HepG2 (cell line): ENCODE measurements around the gene ZC3H4. TPM values are rescaled to one million over a fixed set of nuclear protein-coding genes. Genes with fewer than 3 reads are reported as not detected.
A peak's percentile ranks its signal among the peaks of the same experiment; 100 is the strongest.

Experiments used
- ARID5B ChIP-seq: IDR thresholded peaks from 2 replicates; pipeline ENCODE4 v1.4.0; 2020; ENCODE audit warnings: mild to moderate bottlenecking, missing genetic modification reagents
- ATF6 ChIP-seq: sonication (generic); formaldehyde crosslinking; conservative IDR thresholded peaks from 2 replicates; pipeline ENCODE4 v1.4.0; 2020; ENCODE audit warnings: missing genetic modification reagents
- CSRNP1 ChIP-seq: sonication (generic); formaldehyde crosslinking; IDR thresholded peaks from 2 replicates; pipeline ENCODE4 v1.8.1; 2023; ENCODE audit warnings: mild to moderate bottlenecking, missing genetic modification reagents
- FOXO1 ChIP-seq: sonication (generic); formaldehyde crosslinking; IDR thresholded peaks from 2 replicates; pipeline ENCODE4 v1.4.0; 2020; ENCODE audit warnings: missing genetic modification reagents
- GRHL1 ChIP-seq: sonication (generic); formaldehyde crosslinking; conservative IDR thresholded peaks from 2 replicates; pipeline ENCODE4 v1.8.0; 2022; ENCODE audit warnings: missing genetic modification reagents
- HNRNPLL ChIP-seq: fragments of 200-400 bp; formaldehyde crosslinking; IDR thresholded peaks from 2 replicates; pipeline ENCODE4 v1.6.1; 2017; ENCODE audit warnings: mild to moderate bottlenecking, low read depth, low read length; ENCODE audit not compliant: poor library complexity, severe bottlenecking
- HOXA9 ChIP-seq: sonication (generic); formaldehyde crosslinking; IDR thresholded peaks from 2 replicates; pipeline ENCODE4 v1.8.1; 2022; ENCODE audit warnings: missing genetic modification reagents, mild to moderate bottlenecking, moderate library complexity, borderline replicate concordance
- LCORL ChIP-seq, 2 experiments: fragments of 450-650 bp in 1 of 2; sonication (generic) in 1 of 2; formaldehyde crosslinking in 1 of 2; IDR thresholded peaks; 2 replicates each; pipeline versions ENCODE4 v1.5.0 to v1.6.1; 2017 to 2020; ENCODE audit warnings: antibody characterized with exemption in 1 of 2, missing genetic modification reagents in 1 of 2
- RFXANK ChIP-seq: IDR thresholded peaks from 2 replicates; pipeline ENCODE4 v1.6.1; 2016
- SETDB1 ChIP-seq: sonication (generic); formaldehyde crosslinking; IDR thresholded peaks from 2 replicates; pipeline ENCODE4 v1.5.1; 2020; ENCODE audit warnings: missing genetic modification reagents, mild to moderate bottlenecking, borderline replicate concordance
- SP1 ChIP-seq, 2 experiments: fragments of 450-650 bp in 1 of 2; sonication (generic) in 1 of 2; formaldehyde crosslinking in 1 of 2; IDR thresholded peaks; 2 replicates each; pipeline versions ENCODE4 v1.4.0 to v1.6.1; 2016 to 2020; ENCODE audit warnings: missing genetic modification reagents in 1 of 2
- THAP7 ChIP-seq: sonication (generic); formaldehyde crosslinking; IDR thresholded peaks from 2 replicates; pipeline ENCODE4 v1.8.1; 2023; ENCODE audit warnings: mild to moderate bottlenecking, missing genetic modification reagents
- U2AF2 ChIP-seq: fragments of 200-400 bp; formaldehyde crosslinking; IDR thresholded peaks from 2 replicates; pipeline ENCODE4 v1.6.1; 2017; ENCODE audit warnings: low read depth, mild to moderate bottlenecking, low read length
- ZBTB39 ChIP-seq: sonication (generic); formaldehyde crosslinking; IDR thresholded peaks from 2 replicates; pipeline ENCODE4 v1.5.0; 2020; ENCODE audit warnings: missing genetic modification reagents
- ZNF225 ChIP-seq: sonication (generic); formaldehyde crosslinking; IDR thresholded peaks from 2 replicates; pipeline ENCODE4 v1.4.0; 2020; ENCODE audit warnings: mild to moderate bottlenecking, missing genetic modification reagents
- polyA plus RNA-seq, 8 experiments: library from polyadenylated mRNA; depleted of rRNA in 3 of 8; stranded (reverse) in 7 of 8; unstranded in 1 of 8; fragments of >200 nt; fragmentation: Illumina TruSeq in 4 of 8; extraction: Trizol in 4 of 8; gene quantifications; 2 replicates each; pipeline versions ENCODE4 v1.2.1 to v1.2.3, GENCODE V29; 2011 to 2016; ENCODE audit warnings: low read depth in 4 of 8, missing spikeins in 1 of 8, mixed read lengths in 1 of 8; ENCODE audit not compliant: insufficient read depth in 1 of 8
- total RNA-seq, 5 experiments: library from RNA; depleted of rRNA; stranded (reverse); fragments of >200 nt; fragmentation: Illumina TruSeq; extraction: Trizol; gene quantifications; 2 replicates each; pipeline ENCODE4 v1.2.3, GENCODE V29; 2016; ENCODE audit warnings: low read depth in 1 of 5

The ZC3H4 gene
- total and polyA plus RNA-seq, 2 of the 13 experiments (the other 11 are each of a cell fraction or from before 2014, with no cell fraction given): 1.8 to 10.7 TPM

GRCh38 chr19:47124937-47125668 is 11.5 kb upstream of the ZC3H4 start (continued):
- TF ChIP-seq LCORL (IDR thresholded peaks at IDR 0.05) (no peak), LCORL (CRISPR knock-in tag; IDR thresholded peaks at IDR 0.05) (peak; percentile 47; the same call in 1 of the 2 replicates), SP1 (IDR thresholded peaks at IDR 0.05) (no peak), SP1 (CRISPR knock-in tag; IDR thresholded peaks at IDR 0.05) (no peak), U2AF2 (no peak), ZBTB39 (CRISPR knock-in tag) (no peak), FOXO1 (no peak), ZNF225 (CRISPR knock-in tag) (no peak), ATF6 (CRISPR knock-in tag) (no peak), HNRNPLL (no peak), HOXA9 (no peak), GRHL1 (CRISPR knock-in tag) (no peak), THAP7 (CRISPR knock-in tag) (no peak), CSRNP1 (CRISPR knock-in tag) (no peak), SETDB1 (CRISPR knock-in tag) (no peak), RFXANK (CRISPR knock-in tag) (no peak), ARID5B (CRISPR knock-in tag) (no peak)
